HEK293 (cell line): Measurements from ENCODE around the gene CC2D1B.
A peak's percentile ranks its signal among the peaks of the same experiment; 100 is the strongest.

ENCODE experiments used
- CTCF ChIA-PET: fragments of 350-600 bp; formaldehyde crosslinking; extraction: SDS; loops from one replicate; lab custom pipeline; 2021; ENCODE audit warnings: antibody characterized with exemption; lab: Yijun Ruan, JAX
- POLR2A ChIA-PET: fragments of 300-600 bp; formaldehyde crosslinking; extraction: SDS; loops from one replicate; lab custom pipeline; 2020; ENCODE audit warnings: antibody characterized with exemption, inconsistent platforms; lab: Yijun Ruan, JAX
- H3K27ac ChIP-seq: fragments of 200-500 bp; sonication (Bioruptor generic); 2 replicates; pipeline ENCODE4 v1.5.1; 2014; ENCODE audit warnings: low read depth, low read length, control low read depth, inconsistent platforms; ENCODE audit errors: extremely low read depth
- H3K36me3 ChIP-seq, 2 experiments: fragments of 200-500 bp in 1 of 2; sonication (Bioruptor generic) in 1 of 2; 1 replicate in 1 of 2; 2 replicates in 1 of 2; pipeline ENCODE4 v1.5.1; 2014 to 2017; ENCODE audit warnings: inconsistent platforms in 2 of 2, low read length in 2 of 2; ENCODE audit not compliant: control insufficient read depth in 2 of 2, insufficient read depth in 1 of 2
- H3K4me1 ChIP-seq: fragments of 200-500 bp; sonication (Bioruptor generic); 2 replicates; pipeline ENCODE4 v1.5.1; 2014; ENCODE audit warnings: mild to moderate bottlenecking, low read length, inconsistent platforms; ENCODE audit not compliant: control insufficient read depth, insufficient read depth
- H3K4me3 ChIP-seq: 2 replicates; pipeline ENCODE4 v1.5.1; 2011; ENCODE audit warnings: low read depth, mild to moderate bottlenecking, control low read depth, low read length, moderate library complexity
- H3K9me3 ChIP-seq: fragments of 200-500 bp; sonication (Bioruptor generic); 2 replicates; pipeline ENCODE4 v1.5.1; 2014; ENCODE audit warnings: low read depth, low read length, inconsistent platforms; ENCODE audit not compliant: control insufficient read depth, insufficient read depth
- KLF9 ChIP-seq: fragments of 450-650 bp; formaldehyde crosslinking; IDR thresholded peaks from 2 replicates; pipeline ENCODE4 v1.5.1; 2016; ENCODE audit warnings: missing biosample characterization, missing genetic modification characterization, low read depth
- MZF1 ChIP-seq: fragments of 450-650 bp; formaldehyde crosslinking; IDR thresholded peaks from 2 replicates; pipeline ENCODE4 v1.5.1; 2017; ENCODE audit warnings: missing biosample characterization, missing genetic modification characterization, borderline replicate concordance
- ZBTB1 ChIP-seq: fragments of 450-650 bp; formaldehyde crosslinking; IDR thresholded peaks from 2 replicates; pipeline ENCODE4 v1.5.1; 2016; ENCODE audit warnings: missing biosample characterization, missing genetic modification characterization
- ZFHX2 ChIP-seq: fragments of 450-650 bp; formaldehyde crosslinking; conservative IDR thresholded peaks from 2 replicates; pipeline ENCODE4 v1.5.1; 2016; ENCODE audit warnings: missing biosample characterization, missing genetic modification characterization
- ZNF155 ChIP-seq: fragments of 450-650 bp; formaldehyde crosslinking; IDR thresholded peaks from 2 replicates; pipeline ENCODE4 v1.5.1; 2016; ENCODE audit warnings: missing biosample characterization, missing genetic modification characterization
- ZNF335 ChIP-seq: fragments of 450-650 bp; formaldehyde crosslinking; conservative IDR thresholded peaks from 2 replicates; pipeline ENCODE4 v1.5.1; 2016; ENCODE audit warnings: missing biosample characterization, missing genetic modification characterization
- ZNF600 ChIP-seq: fragments of 450-650 bp; formaldehyde crosslinking; IDR thresholded peaks from 2 replicates; pipeline ENCODE4 v1.5.1; 2016; ENCODE audit warnings: missing biosample characterization, missing genetic modification characterization
- ZNF610 ChIP-seq: fragments of 450-650 bp; formaldehyde crosslinking; IDR thresholded peaks from 2 replicates; pipeline ENCODE4 v1.5.1; 2016; ENCODE audit warnings: missing biosample characterization, missing genetic modification characterization, borderline replicate concordance
- ZNF660 ChIP-seq: fragments of 450-650 bp; IDR thresholded peaks from 2 replicates; pipeline ENCODE4 v1.5.1; 2018; ENCODE audit warnings: missing biosample characterization, mild to moderate bottlenecking, missing genetic modification characterization
- ZNF707 ChIP-seq: fragments of 450-650 bp; formaldehyde crosslinking; IDR thresholded peaks from 2 replicates; pipeline ENCODE4 v1.5.1; 2016; ENCODE audit warnings: missing biosample characterization, missing genetic modification characterization
- TF ChIP-seq, protein P1 (sequence below): fragments of 450-650 bp; formaldehyde crosslinking; IDR thresholded peaks from 2 replicates; pipeline ENCODE4 v1.5.1; 2017; ENCODE audit warnings: missing biosample characterization, missing genetic modification characterization
- TF ChIP-seq, protein P2 (sequence below): fragments of 450-650 bp; formaldehyde crosslinking; IDR thresholded peaks from 2 replicates; pipeline ENCODE4 v1.5.1; 2016; ENCODE audit warnings: missing biosample characterization, missing genetic modification characterization
- TF ChIP-seq, protein P3 (sequence below): fragments of 450-650 bp; formaldehyde crosslinking; IDR thresholded peaks from 2 replicates; pipeline ENCODE4 v1.5.1; 2016; ENCODE audit warnings: missing biosample characterization, missing genetic modification characterization
- TF ChIP-seq, protein P4 (sequence below): fragments of 450-650 bp; formaldehyde crosslinking; IDR thresholded peaks from 2 replicates; pipeline ENCODE4 v1.5.1; 2016; ENCODE audit warnings: missing biosample characterization, missing genetic modification characterization
- TF ChIP-seq, protein P5 (sequence below): fragments of 450-650 bp; formaldehyde crosslinking; IDR thresholded peaks from 2 replicates; pipeline ENCODE4 v1.5.1; 2016; ENCODE audit warnings: missing biosample characterization, missing genetic modification characterization
- TF ChIP-seq, protein P6 (sequence below): fragments of 450-650 bp; formaldehyde crosslinking; IDR thresholded peaks from 2 replicates; pipeline ENCODE4 v1.5.1; 2017; ENCODE audit warnings: missing biosample characterization, missing genetic modification characterization

The CC2D1B gene

DNA sequence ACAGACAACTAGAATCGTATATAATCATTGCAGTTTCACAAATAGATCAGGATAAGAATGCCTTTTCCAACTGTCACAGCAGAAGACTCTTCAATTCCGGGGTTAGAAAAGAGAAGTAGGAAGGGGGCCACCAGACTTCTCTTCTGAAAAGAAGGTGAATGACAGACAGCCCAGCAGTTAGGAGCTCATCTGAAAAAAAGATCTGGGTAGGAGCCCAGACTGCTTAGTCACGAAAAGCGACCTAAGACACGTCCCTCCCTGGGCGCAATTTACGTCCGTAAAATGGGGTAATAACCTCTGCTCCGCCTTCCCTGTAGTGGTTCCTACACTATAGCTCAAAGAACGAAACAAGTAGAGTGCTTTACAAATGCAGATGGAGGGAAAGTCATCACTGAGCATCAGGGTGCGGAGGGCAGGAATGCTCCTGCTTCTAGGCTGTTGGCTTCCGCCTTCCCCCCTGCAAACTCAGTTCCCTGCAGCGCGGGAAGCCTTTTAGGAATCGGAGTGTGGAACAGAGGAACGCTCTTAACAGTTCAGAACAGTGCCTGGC lies 37.6 kb upstream of the CC2D1B start (continued):
- 0 out of 2 replicates have a peak, but pooled peaks have one; percentile 9 for TF ChIP-seq ZNF660 (tag by site-specific recombination)

DNA sequence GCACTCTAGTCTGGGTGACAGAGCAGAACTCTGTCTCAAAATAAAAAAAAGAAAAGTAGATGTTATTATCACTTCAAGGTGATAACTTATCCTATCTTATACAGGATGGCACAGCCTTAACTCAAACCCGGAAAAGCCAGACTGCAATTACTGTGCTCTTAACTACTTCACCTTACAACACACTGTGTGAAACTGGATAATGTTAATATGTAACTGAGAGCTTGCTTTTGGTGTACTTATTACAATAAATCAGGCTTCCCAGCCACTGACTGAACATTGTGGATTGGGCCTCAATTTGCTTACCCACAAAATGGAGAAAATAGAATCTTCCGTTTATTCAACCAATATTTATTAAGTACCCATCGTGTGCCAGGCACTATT lies 36.8 kb upstream of the CC2D1B start:
- H3K36me3 ChIP-seq = peaks cover 12 to 57% of the 10 kb centered on the region in 2 experiments; a peak in 2 of 3 replicates
- ChIA-PET CTCF (no interaction called here), POLR2A (no interaction called here)
- H3K4me1 ChIP-seq = no peaks in the 10 kb centered on the region
- no peak overlapping the region for H3K27ac ChIP-seq
- peak overlapping the region; percentile 83 for H3K4me3 ChIP-seq
- TF ChIP-seq KLF9 (tag by site-specific recombination) (no peak), ZNF155 (tag by site-specific recombination) (no peak), ZNF335 (no peak), ZBTB1 (tag by site-specific recombination) (no peak), ZNF600 (tag by site-specific recombination) (no peak), ZFHX2 (tag by site-specific recombination) (no peak)
- TF ChIP-seq, protein P1, sequence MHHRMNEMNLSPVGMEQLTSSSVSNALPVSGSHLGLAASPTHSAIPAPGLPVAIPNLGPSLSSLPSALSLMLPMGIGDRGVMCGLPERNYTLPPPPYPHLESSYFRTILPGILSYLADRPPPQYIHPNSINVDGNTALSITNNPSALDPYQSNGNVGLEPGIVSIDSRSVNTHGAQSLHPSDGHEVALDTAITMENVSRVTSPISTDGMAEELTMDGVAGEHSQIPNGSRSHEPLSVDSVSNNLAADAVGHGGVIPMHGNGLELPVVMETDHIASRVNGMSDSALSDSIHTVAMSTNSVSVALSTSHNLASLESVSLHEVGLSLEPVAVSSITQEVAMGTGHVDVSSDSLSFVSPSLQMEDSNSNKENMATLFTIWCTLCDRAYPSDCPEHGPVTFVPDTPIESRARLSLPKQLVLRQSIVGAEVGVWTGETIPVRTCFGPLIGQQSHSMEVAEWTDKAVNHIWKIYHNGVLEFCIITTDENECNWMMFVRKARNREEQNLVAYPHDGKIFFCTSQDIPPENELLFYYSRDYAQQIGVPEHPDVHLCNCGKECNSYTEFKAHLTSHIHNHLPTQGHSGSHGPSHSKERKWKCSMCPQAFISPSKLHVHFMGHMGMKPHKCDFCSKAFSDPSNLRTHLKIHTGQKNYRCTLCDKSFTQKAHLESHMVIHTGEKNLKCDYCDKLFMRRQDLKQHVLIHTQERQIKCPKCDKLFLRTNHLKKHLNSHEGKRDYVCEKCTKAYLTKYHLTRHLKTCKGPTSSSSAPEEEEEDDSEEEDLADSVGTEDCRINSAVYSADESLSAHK (tag by site-specific recombination) = no peak
- TF ChIP-seq, protein P2, sequence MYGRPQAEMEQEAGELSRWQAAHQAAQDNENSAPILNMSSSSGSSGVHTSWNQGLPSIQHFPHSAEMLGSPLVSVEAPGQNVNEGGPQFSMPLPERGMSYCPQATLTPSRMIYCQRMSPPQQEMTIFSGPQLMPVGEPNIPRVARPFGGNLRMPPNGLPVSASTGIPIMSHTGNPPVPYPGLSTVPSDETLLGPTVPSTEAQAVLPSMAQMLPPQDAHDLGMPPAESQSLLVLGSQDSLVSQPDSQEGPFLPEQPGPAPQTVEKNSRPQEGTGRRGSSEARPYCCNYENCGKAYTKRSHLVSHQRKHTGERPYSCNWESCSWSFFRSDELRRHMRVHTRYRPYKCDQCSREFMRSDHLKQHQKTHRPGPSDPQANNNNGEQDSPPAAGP = no peak
- TF ChIP-seq, protein P3, sequence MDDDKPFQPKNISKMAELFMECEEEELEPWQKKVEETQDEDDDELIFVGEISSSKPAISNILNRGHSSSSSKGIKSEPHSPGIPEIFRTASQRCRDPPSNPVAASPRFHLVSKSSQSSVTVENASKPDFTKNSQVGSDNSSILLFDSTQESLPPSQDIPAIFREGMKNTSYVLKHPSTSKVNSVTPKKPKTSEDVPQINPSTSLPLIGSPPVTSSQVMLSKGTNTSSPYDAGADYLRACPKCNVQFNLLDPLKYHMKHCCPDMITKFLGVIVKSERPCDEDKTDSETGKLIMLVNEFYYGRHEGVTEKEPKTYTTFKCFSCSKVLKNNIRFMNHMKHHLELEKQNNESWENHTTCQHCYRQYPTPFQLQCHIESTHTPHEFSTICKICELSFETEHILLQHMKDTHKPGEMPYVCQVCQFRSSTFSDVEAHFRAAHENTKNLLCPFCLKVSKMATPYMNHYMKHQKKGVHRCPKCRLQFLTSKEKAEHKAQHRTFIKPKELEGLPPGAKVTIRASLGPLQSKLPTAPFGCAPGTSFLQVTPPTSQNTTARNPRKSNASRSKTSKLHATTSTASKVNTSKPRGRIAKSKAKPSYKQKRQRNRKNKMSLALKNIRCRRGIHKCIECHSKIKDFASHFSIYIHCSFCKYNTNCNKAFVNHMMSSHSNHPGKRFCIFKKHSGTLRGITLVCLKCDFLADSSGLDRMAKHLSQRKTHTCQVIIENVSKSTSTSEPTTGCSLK (tag by site-specific recombination) = no peak
- TF ChIP-seq, protein P4, sequence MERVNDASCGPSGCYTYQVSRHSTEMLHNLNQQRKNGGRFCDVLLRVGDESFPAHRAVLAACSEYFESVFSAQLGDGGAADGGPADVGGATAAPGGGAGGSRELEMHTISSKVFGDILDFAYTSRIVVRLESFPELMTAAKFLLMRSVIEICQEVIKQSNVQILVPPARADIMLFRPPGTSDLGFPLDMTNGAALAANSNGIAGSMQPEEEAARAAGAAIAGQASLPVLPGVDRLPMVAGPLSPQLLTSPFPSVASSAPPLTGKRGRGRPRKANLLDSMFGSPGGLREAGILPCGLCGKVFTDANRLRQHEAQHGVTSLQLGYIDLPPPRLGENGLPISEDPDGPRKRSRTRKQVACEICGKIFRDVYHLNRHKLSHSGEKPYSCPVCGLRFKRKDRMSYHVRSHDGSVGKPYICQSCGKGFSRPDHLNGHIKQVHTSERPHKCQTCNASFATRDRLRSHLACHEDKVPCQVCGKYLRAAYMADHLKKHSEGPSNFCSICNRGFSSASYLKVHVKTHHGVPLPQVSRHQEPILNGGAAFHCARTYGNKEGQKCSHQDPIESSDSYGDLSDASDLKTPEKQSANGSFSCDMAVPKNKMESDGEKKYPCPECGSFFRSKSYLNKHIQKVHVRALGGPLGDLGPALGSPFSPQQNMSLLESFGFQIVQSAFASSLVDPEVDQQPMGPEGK (tag by site-specific recombination) = no peak
- no peaks in the 10 kb centered on the region for H3K9me3 ChIP-seq

DNA sequence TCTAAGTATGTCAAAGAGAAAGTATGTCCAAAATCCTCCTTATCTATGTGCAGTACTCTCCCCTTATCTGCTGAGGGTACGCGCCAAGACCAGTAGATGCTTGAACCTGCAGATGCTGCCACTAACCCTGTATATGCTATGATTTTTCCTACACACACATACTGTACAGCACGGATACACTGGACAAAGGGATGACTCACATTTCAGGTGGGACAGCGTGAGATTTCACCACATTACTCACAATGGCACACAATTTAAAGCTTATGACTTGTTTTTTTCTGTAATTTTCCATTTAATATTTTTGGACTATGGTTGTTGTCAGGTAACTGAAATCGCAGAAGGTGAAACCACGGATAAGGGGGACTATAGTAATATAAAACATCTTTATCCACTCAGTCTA lies 34.1 kb upstream of the CC2D1B start:
- no peak overlapping the region for H3K27ac ChIP-seq
- ChIA-PET POLR2A (interaction anchor here (1.1 kb wide), 1 partner anchor 8 kb away, joined by 3 read pairs; no protein-coding TSS in a partner anchor), CTCF (interaction anchor here (0.7 kb wide), 1 partner anchor 63 kb away, joined by 3 read pairs; no protein-coding TSS in a partner anchor)
- no peak overlapping the region for H3K4me3 ChIP-seq
- no peaks in the 10 kb centered on the region for H3K9me3 ChIP-seq
- peaks cover 12 to 64% of the 10 kb centered on the region in 2 experiments; a peak in 2 of 3 replicates for H3K36me3 ChIP-seq
- no peaks in the 10 kb centered on the region for H3K4me1 ChIP-seq
- TF ChIP-seq, protein P5, sequence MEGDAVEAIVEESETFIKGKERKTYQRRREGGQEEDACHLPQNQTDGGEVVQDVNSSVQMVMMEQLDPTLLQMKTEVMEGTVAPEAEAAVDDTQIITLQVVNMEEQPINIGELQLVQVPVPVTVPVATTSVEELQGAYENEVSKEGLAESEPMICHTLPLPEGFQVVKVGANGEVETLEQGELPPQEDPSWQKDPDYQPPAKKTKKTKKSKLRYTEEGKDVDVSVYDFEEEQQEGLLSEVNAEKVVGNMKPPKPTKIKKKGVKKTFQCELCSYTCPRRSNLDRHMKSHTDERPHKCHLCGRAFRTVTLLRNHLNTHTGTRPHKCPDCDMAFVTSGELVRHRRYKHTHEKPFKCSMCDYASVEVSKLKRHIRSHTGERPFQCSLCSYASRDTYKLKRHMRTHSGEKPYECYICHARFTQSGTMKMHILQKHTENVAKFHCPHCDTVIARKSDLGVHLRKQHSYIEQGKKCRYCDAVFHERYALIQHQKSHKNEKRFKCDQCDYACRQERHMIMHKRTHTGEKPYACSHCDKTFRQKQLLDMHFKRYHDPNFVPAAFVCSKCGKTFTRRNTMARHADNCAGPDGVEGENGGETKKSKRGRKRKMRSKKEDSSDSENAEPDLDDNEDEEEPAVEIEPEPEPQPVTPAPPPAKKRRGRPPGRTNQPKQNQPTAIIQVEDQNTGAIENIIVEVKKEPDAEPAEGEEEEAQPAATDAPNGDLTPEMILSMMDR (tag by site-specific recombination) = no peak
- no peak for TF ChIP-seq ZNF610 (tag by site-specific recombination)
- TF ChIP-seq ZNF707 (tag by site-specific recombination) = no peak
- TF ChIP-seq MZF1 (tag by site-specific recombination) = no peak
- TF ChIP-seq, protein P6, sequence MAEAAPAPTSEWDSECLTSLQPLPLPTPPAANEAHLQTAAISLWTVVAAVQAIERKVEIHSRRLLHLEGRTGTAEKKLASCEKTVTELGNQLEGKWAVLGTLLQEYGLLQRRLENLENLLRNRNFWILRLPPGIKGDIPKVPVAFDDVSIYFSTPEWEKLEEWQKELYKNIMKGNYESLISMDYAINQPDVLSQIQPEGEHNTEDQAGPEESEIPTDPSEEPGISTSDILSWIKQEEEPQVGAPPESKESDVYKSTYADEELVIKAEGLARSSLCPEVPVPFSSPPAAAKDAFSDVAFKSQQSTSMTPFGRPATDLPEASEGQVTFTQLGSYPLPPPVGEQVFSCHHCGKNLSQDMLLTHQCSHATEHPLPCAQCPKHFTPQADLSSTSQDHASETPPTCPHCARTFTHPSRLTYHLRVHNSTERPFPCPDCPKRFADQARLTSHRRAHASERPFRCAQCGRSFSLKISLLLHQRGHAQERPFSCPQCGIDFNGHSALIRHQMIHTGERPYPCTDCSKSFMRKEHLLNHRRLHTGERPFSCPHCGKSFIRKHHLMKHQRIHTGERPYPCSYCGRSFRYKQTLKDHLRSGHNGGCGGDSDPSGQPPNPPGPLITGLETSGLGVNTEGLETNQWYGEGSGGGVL = no peak
